Spinal cord (tissue), 10 donors: ENCODE measurements around the gene NEK10. TPM values are rescaled to one million over a fixed set of nuclear protein-coding genes. Genes with fewer than 3 reads are reported as not detected.
"Not testable (repeated sequence)": the region's sequence is repeated elsewhere in the genome, so short reads cannot be mapped to it uniquely, and the experiment has no call there.

Experiments used
- DNase-seq, 6 donors: peaks; one replicate each; pipeline versions ENCODE4 v3.0.0 to v3.0.0-alpha.2; 2013 to 2015; ENCODE audit warnings: low spot score in 6 of 6, low read depth in 4 of 6
- H3K27ac ChIP-seq: one replicate; pipeline ENCODE4 v1.5.1; 2013; ENCODE audit warnings: low read depth, low read length, control low read depth
- H3K27me3 ChIP-seq: one replicate; pipeline ENCODE4 v1.6.1; 2013; ENCODE audit warnings: low read length; ENCODE audit not compliant: control insufficient read depth, insufficient read depth
- H3K36me3 ChIP-seq: one replicate; pipeline ENCODE4 v1.6.1; 2013; ENCODE audit warnings: low read length; ENCODE audit not compliant: control insufficient read depth, insufficient read depth
- H3K4me1 ChIP-seq: one replicate; pipeline ENCODE4 v1.6.1; 2013; ENCODE audit warnings: low read length; ENCODE audit not compliant: control insufficient read depth, insufficient read depth
- H3K4me3 ChIP-seq: one replicate; pipeline ENCODE4 v1.5.1; 2013; ENCODE audit warnings: low read depth, low read length, control low read depth
- H3K9me3 ChIP-seq: one replicate; pipeline ENCODE4 v1.6.1; 2013; ENCODE audit warnings: low read length; ENCODE audit not compliant: control insufficient read depth, insufficient read depth
- WGBS: methylation state at CpG from one replicate; pipeline ENCODE4 v1.1.5; 2013; ENCODE audit warnings: missing lambda C conversion rate; ENCODE audit not compliant: insufficient coverage; 5-methylcytosine and 5-hydroxymethylcytosine counted together
- polyA plus RNA-seq, 2 donors: library from polyadenylated mRNA; unstranded; fragments of 120-200 nt; gene quantifications; one replicate each; pipeline ENCODE4 v1.2.1, GENCODE V29; 2013; ENCODE audit not compliant: insufficient read length in 2 of 2
- total RNA-seq, 2 donors: library from RNA; depleted of rRNA in 1 of 2; stranded (reverse); fragments of 120-200 nt in 1 of 2; fragments of >200 nt in 1 of 2; gene quantifications; one replicate each; pipeline versions ENCODE4 v1.2.3 to v1.2.4, GENCODE V29; 2013 to 2014
- donor health status: healthy.

The NEK10 gene
- total and polyA plus RNA-seq, 4 donors = 6.1 to 33.1 (median 10.6) TPM

GRCh38 chr3:27319304-27319703 is 49.9 kb downstream of the NEK10 start:
- Histone ChIP-seq H3K27ac (no peak overlapping the region), H3K4me3 (no peak overlapping the region), H3K9me3 (no peaks in the 10 kb centered on the region), H3K4me1 (no peaks in the 10 kb centered on the region), H3K27me3 (no peaks in the 10 kb centered on the region), H3K36me3 (no peaks in the 10 kb centered on the region)
- 100% methylated on average over 1 of the region's 2 CpGs for WGBS
- DNase-seq = no peak

- H3K27me3 ChIP-seq = no peaks in the 10 kb centered on the region
- no peaks in the 10 kb centered on the region for H3K36me3 ChIP-seq
- WGBS = no CpG with 5 or more reads among the region's 1 CpG
- DNase-seq = no peak
- no peak overlapping the region for H3K4me3 ChIP-seq
- no peak overlapping the region for H3K27ac ChIP-seq
- H3K9me3 ChIP-seq = no peaks in the 10 kb centered on the region
- no peaks in the 10 kb centered on the region for H3K4me1 ChIP-seq
Measured at GRCh38 chr3:27317096-27317495, 52.1 kb downstream of the NEK10 start.

GRCh38 chr3:27315003-27315402 is 54.2 kb downstream of the NEK10 start:
- WGBS = no CpG with 5 or more reads among the region's 2 CpGs
- H3K4me1 ChIP-seq = no peaks in the 10 kb centered on the region
- H3K4me3 ChIP-seq = no peak overlapping the region
- no peak for DNase-seq
- H3K36me3 ChIP-seq = no peaks in the 10 kb centered on the region
- H3K27me3 ChIP-seq = no peaks in the 10 kb centered on the region
- no peaks in the 10 kb centered on the region for H3K9me3 ChIP-seq
- H3K27ac ChIP-seq = no peak overlapping the region

DNA sequence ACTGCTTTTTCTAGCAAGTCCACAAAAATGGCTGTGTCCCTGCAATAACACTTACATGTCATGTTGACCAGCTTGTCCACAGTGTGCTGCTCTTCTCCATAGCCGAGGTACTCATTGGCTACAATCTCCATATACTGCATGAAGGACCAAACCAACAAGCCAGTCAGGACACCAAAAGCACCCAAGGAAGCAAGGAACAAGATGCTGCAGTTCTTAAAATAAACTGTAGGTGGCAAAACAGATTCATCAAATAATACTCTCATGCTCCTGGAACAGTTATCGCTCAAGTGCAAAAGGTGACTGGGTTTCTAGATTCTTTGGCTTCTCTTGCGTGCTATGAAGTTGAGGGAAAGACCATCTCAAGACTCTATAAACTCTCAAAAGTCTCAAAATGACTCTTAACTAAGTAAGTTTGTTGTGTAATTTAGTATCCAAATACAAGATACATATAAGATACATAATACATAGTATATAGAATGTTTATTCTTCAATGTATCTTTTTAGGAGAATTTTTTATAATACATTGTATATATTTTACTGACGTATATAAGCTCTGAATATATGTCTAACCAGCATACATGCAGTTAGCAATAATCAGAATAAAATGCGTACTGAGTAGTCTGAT is 57.0 kb downstream of the NEK10 start:
- Histone ChIP-seq H3K27me3 (no peaks in the 10 kb centered on the region), H3K4me3 (no peak overlapping the region), H3K4me1 (no peaks in the 10 kb centered on the region), H3K36me3 (no peaks in the 10 kb centered on the region), H3K9me3 (no peaks in the 10 kb centered on the region), H3K27ac (no peak overlapping the region)
- WGBS = 0% methylated on average over 1 of the region's 5 CpGs
- DNase-seq = peak; percentile 35 to 91 (median 58)

- no peak overlapping the region for H3K27ac ChIP-seq
- DNase-seq = no peak
- 73% methylated on average over 3 of the region's 5 CpGs for WGBS
Measured at GRCh38 chr3:27311400-27311799, 57.8 kb downstream of the NEK10 start.

DNA sequence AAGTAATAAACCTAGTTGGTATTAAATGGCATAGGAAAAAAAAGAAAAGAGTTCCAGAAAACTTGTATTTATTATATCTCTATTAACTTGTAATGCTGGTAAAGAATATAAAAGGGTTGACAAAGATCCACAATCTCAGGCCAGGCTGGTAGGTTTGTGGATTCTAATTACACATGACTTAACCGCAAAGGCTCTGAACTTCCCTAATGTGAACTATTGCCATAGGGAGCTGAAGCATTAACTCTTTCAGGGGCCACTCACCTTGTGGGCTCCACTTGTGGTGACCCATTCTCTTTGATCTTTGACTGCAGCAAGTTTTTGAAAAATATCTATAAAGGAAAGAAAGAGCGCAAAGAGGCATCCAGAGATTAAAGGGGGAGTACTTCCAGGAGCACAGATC is 58.5 kb downstream of the NEK10 start:
- no peak overlapping the region for H3K27ac ChIP-seq
- no peaks in the 10 kb centered on the region for H3K4me1 ChIP-seq
- H3K9me3 ChIP-seq = no peaks in the 10 kb centered on the region
- no peaks in the 10 kb centered on the region for H3K36me3 ChIP-seq
- DNase-seq = no peak
- H3K4me3 ChIP-seq = no peak overlapping the region
- 83% methylated on average over 1 of the region's 2 CpGs for WGBS
- H3K27me3 ChIP-seq = no peaks in the 10 kb centered on the region

More at GRCh38 chr3:27311400-27311799, 57.8 kb downstream of the NEK10 start:
- Histone ChIP-seq H3K9me3 (no peaks in the 10 kb centered on the region), H3K36me3 (no peaks in the 10 kb centered on the region), H3K4me3 (no peak overlapping the region), H3K4me1 (no peaks in the 10 kb centered on the region), H3K27me3 (no peaks in the 10 kb centered on the region)

DNA sequence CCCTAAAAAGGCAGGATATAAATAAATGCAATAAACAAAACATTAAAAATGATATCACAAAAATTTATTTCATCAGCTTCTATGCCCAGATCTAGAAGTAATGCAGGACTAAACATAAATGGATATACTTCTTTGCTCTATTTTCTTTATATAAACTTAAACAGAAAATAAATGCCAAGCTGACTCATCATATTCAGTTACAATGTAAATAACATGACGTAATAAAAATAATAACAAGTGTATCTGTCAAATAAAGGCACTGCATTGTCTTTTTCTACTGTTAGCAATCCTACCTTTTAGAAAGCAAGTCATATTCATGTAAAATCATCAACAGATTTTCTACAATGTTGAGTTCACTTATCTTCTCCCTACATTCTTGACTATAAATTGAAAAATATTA is 61.6 kb downstream of the NEK10 start:
- H3K36me3 ChIP-seq = no peaks in the 10 kb centered on the region
- no peaks in the 10 kb centered on the region for H3K4me1 ChIP-seq
- DNase-seq = no peak
- no CpG with 5 or more reads among the region's 1 CpG for WGBS
- H3K27me3 ChIP-seq = no peaks in the 10 kb centered on the region
- H3K4me3 ChIP-seq = no peak overlapping the region
- H3K27ac ChIP-seq = no peak overlapping the region
- no peaks in the 10 kb centered on the region for H3K9me3 ChIP-seq

GRCh38 chr3:27302891-27303290 is 66.3 kb downstream of the NEK10 start:
- no CpG with 5 or more reads among the region's 1 CpG for WGBS
- no peak for DNase-seq

GRCh38 chr3:27298981-27299380 is 70.2 kb downstream of the NEK10 start:
- WGBS = 79% methylated on average over 2 of the region's 2 CpGs
- H3K9me3 ChIP-seq, DNase-seq, H3K27me3 ChIP-seq, H3K36me3 ChIP-seq, H3K4me1 ChIP-seq, H3K4me3 ChIP-seq, H3K27ac ChIP-seq: not testable (repeated sequence)

More at GRCh38 chr3:27302891-27303290, 66.3 kb downstream of the NEK10 start:
- Histone ChIP-seq H3K36me3 (peaks cover 4% of the 10 kb centered on the region), H3K4me1 (no peaks in the 10 kb centered on the region), H3K27me3 (no peaks in the 10 kb centered on the region), H3K4me3 (no peak overlapping the region), H3K9me3 (peaks cover 3% of the 10 kb centered on the region), H3K27ac (no peak overlapping the region)

- Histone ChIP-seq H3K36me3 (no peaks in the 10 kb centered on the region), H3K4me3 (no peak overlapping the region), H3K9me3 (no peaks in the 10 kb centered on the region), H3K27me3 (no peaks in the 10 kb centered on the region), H3K4me1 (no peaks in the 10 kb centered on the region), H3K27ac (no peak overlapping the region)
- peak in 1 of 6 donors; percentile 19 for DNase-seq
- WGBS = 50% methylated on average over 1 of the region's 3 CpGs
Measured at GRCh38 chr3:27293939-27294338, 75.2 kb downstream of the NEK10 start.
